ENCODE results near the gene MARCHF10. TPM values are rescaled to one million over a fixed set of nuclear protein-coding genes. Genes with fewer than 3 reads are reported as not detected.
A peak's percentile ranks its signal among the peaks of the same experiment; 100 is the strongest.

Gene MARCHF10
- total RNA-seq, 1 donor from 2014 or later, result not detected

DNA sequence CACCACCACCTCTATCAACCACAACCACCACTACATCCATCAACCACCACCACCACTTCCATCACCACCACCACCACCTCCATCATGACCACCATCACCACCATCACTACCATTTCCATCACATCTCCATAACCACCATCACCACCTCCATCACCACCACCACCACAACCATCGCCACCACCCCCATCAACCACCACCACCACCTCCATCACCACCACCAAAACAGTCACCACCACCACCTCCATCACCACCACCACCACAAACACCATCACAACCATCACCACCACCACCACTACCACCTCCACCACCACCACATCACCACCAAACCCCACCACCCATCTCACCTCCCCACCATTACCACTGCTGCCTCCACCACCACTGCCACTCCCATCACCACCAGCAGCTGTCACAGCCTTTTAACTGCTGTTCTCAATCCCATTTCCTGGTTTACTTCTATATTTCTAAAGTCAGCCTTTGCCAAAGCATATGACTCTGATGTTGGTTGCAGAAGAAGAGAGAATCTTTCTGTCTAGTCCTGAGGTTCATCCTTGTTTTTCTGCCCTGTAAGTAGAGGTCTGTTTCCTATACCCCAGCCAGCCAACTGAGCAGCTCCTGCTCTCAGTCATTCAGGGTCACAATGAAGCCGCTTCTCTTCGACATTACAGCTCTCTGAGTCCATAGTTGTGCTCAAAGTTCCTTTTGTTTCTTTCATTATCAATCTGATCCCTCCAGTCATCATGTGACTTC is 14.0 kb downstream of the MARCHF10 start:
- H3K9me3 Mint-ChIP-seq, result no peaks in the 10 kb centered on the region
- ChIA-PET CTCF (no interaction called here), POLR2A (no interaction called here)
- peak overlapping the region; percentile 36 for H3K4me3 Mint-ChIP-seq
- intact Hi-C loops (cut with micrococcal nuclease), result no loop called here
- TF ChIP-seq, protein P1, sequence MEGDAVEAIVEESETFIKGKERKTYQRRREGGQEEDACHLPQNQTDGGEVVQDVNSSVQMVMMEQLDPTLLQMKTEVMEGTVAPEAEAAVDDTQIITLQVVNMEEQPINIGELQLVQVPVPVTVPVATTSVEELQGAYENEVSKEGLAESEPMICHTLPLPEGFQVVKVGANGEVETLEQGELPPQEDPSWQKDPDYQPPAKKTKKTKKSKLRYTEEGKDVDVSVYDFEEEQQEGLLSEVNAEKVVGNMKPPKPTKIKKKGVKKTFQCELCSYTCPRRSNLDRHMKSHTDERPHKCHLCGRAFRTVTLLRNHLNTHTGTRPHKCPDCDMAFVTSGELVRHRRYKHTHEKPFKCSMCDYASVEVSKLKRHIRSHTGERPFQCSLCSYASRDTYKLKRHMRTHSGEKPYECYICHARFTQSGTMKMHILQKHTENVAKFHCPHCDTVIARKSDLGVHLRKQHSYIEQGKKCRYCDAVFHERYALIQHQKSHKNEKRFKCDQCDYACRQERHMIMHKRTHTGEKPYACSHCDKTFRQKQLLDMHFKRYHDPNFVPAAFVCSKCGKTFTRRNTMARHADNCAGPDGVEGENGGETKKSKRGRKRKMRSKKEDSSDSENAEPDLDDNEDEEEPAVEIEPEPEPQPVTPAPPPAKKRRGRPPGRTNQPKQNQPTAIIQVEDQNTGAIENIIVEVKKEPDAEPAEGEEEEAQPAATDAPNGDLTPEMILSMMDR (IDR thresholded peaks at IDR 0.05), result no peak
- peaks cover 18% of the 10 kb centered on the region for H3K27me3 Mint-ChIP-seq
- DNase-seq (no peak), ATAC-seq (ENCODE audit: low read depth) (no peak)
- no peaks in the 10 kb centered on the region for H3K36me3 Mint-ChIP-seq (ENCODE audit: low read depth)
- H3K4me1 Mint-ChIP-seq, result peaks cover 12% of the 10 kb centered on the region
- H3K27ac Mint-ChIP-seq, result no peak overlapping the region

DNA sequence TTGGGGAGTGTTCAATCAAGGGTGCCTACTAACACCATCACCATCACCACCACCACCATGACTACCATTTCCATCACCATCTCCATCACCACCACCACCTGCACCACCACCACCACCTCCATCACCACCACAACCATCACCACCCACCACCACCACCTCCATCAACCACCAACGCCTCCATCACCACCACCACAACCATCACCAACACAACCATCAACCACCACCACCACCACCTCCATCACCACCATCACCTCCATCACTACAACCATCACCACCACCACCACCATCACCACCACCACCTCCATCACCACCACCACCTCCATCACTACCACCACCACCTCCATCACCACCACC is 15.7 kb downstream of the MARCHF10 start:
- POLR2A ChIA-PET, result no interaction called here
- ATAC-seq (ENCODE audit: low read depth) (no peak), DNase-seq (no peak)

DNA sequence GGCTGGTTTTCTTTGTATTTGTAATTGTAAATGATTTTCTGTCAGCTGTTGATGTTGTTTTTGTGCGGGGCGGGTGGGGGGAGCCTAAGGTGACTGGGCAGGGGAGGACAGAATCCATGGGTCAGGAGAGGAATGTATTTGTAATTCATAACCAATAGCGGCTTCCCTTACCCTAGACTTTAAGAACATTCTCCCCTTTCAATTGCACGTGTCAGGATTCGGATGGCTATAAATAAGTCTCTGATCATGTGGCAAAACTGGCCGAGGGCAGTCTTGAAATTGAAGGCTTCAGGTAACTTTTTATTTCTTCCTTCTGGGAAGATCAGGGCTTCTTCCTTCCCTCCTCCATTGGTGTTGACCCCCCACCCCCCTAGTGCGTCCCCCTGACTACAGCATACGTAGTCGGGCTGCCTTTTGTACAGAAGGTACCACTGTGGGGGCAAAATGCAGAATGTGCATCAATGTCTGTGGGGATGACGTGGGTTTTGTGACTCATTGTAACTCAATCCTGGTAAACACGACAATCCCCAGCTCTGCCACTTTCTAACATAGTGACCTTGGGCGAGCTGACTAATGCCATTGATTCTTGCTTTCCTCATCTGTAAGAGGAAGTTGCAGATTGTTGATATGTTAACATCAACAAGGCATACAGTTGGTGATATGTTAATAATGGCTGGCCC is 16.2 kb downstream of the MARCHF10 start:
- no peaks in the 10 kb centered on the region for H3K9me3 Mint-ChIP-seq
- intact Hi-C loops (cut with micrococcal nuclease), result no loop called here
- no peaks in the 10 kb centered on the region for H3K36me3 Mint-ChIP-seq (ENCODE audit: low read depth)
- TF ChIP-seq, protein P1 (IDR thresholded peaks at IDR 0.05), result no peak
- ATAC-seq (ENCODE audit: low read depth), result no peak
- ChIA-PET POLR2A (no interaction called here), CTCF (no interaction called here)
- peaks cover 12% of the 10 kb centered on the region for H3K4me1 Mint-ChIP-seq
- H3K27ac Mint-ChIP-seq, result no peak overlapping the region
- no peak for DNase-seq
- no peak overlapping the region for H3K4me3 Mint-ChIP-seq
- H3K27me3 Mint-ChIP-seq, result peaks cover 6% of the 10 kb centered on the region

More for the DNA sequence above, 15.7 kb downstream of the MARCHF10 start:
- H3K4me3 Mint-ChIP-seq, result no peak overlapping the region
- H3K27ac Mint-ChIP-seq, result no peak overlapping the region
- H3K9me3 Mint-ChIP-seq, result no peaks in the 10 kb centered on the region
- H3K4me1 Mint-ChIP-seq, result peaks cover 12% of the 10 kb centered on the region
- H3K36me3 Mint-ChIP-seq (ENCODE audit: low read depth), result no peaks in the 10 kb centered on the region
- CTCF ChIA-PET, result no interaction called here
- TF ChIP-seq, protein P1 (IDR thresholded peaks at IDR 0.05), result no peak
- intact Hi-C loops (cut with micrococcal nuclease), result no loop called here
- peaks cover 7% of the 10 kb centered on the region for H3K27me3 Mint-ChIP-seq

DNA sequence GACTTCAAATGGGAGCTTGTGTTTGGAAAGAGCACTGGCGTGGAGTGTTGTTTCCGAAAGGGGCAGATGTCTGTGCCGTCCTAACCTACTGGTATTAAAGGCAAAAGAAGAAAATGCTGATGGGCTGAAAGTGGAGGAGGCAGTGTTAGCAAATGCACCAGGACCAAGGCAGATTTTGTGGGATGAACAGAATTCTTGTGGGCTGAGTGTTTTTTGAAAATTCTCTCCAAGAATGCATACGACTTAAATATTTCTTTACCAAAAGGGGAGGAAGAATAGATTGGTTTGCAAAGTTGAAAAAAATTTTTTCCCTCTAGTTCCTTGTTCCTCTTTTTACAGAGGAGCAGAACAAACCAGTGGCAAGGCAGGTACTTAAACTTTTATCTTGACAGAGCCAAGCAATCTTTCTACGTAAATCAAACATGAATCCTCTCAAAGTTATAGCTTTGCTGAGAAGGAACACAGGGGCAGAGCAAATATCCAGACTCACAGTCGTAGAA is 16.8 kb downstream of the MARCHF10 start:
- Mint-ChIP-seq H3K4me1 (peaks cover 12% of the 10 kb centered on the region), H3K27ac (no peak overlapping the region)

DNA sequence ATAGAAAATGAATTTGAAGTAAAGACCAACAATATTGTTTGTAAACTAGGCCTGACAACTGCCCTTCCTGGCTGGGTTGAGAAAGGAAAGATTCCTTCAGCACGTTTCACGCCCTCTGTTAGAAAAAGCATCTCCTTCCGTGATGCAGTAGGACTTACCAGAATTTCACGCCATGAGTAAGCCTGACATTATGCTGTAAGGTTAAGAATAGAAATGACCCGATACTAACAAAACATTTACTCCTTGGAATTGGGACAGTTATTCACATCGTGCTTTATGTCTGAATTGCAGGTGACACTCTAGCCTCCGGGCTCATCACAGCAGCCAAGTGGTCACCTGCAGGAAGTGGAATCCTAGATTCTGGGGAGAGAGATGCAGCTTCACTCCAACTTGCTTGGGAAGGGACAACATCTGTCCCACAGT is 17.5 kb downstream of the MARCHF10 start:
- no peak overlapping the region for H3K27ac Mint-ChIP-seq
- H3K27me3 Mint-ChIP-seq, result peaks cover 5% of the 10 kb centered on the region
- no peak for ATAC-seq (ENCODE audit: low read depth)
- POLR2A ChIA-PET, result no interaction called here
- peaks cover 11% of the 10 kb centered on the region for H3K4me1 Mint-ChIP-seq
- intact Hi-C loops (cut with micrococcal nuclease), result no loop called here
- CTCF ChIA-PET, result no interaction called here
- TF ChIP-seq, protein P1 (IDR thresholded peaks at IDR 0.05), result no peak
- H3K4me3 Mint-ChIP-seq, result no peak overlapping the region
- H3K36me3 Mint-ChIP-seq (ENCODE audit: low read depth), result no peaks in the 10 kb centered on the region
- no peak for DNase-seq
- H3K9me3 Mint-ChIP-seq, result no peaks in the 10 kb centered on the region

More for the DNA sequence above, 16.8 kb downstream of the MARCHF10 start:
- ChIA-PET CTCF (no interaction called here), POLR2A (no interaction called here)
- H3K27me3 Mint-ChIP-seq, result peaks cover 7% of the 10 kb centered on the region
- H3K4me3 Mint-ChIP-seq, result no peak overlapping the region
- DNase-seq (no peak), ATAC-seq (ENCODE audit: low read depth) (no peak)
- no peaks in the 10 kb centered on the region for H3K36me3 Mint-ChIP-seq (ENCODE audit: low read depth)
- H3K9me3 Mint-ChIP-seq, result no peaks in the 10 kb centered on the region
- TF ChIP-seq, protein P1 (IDR thresholded peaks at IDR 0.05), result no peak
- intact Hi-C loops (cut with micrococcal nuclease), result no loop called here
